GM23338 (cell line): ENCODE data around the gene VEGFA. TPM values are rescaled to one million over a fixed set of nuclear protein-coding genes. Genes with fewer than 3 reads are reported as not detected.
A peak's percentile ranks its signal among the peaks of the same experiment; 100 is the strongest.

Experiments
- ATAC-seq: fragments of 200-7000 bp; cut with Tn5 transposase; 3 replicates; pipeline ENCODE4 v1.9.1; 2020
- DNase-seq: peaks from one replicate; pipeline ENCODE4 v3.0.0-alpha.2; 2015; ENCODE audit warnings: low spot score
- H2AFZ ChIP-seq: fragments of 200-600 bp; sonication (generic); 2 replicates; pipeline ENCODE4 v1.8.0; 2016; ENCODE audit warnings: antibody characterized with exemption, mild to moderate bottlenecking, moderate library complexity
- H3F3A ChIP-seq: fragments of 200-600 bp; sonication (generic); replicated peaks from 2 replicates; pipeline ENCODE4 v1.8.0; 2017; ENCODE audit warnings: antibody characterized with exemption, mixed run types, low read depth
- H3K27ac ChIP-seq: fragments of 200-600 bp; sonication (generic); 2 replicates; pipeline ENCODE4 v1.6.1; 2016; ENCODE audit warnings: low read depth
- H3K27me3 ChIP-seq: fragments of 200-600 bp; sonication (generic); 2 replicates; pipeline ENCODE4 v1.8.0; 2016; ENCODE audit warnings: mild to moderate bottlenecking, mixed run types, moderate library complexity; ENCODE audit not compliant: insufficient read depth
- H3K36me3 ChIP-seq: fragments of 200-600 bp; sonication (generic); 2 replicates; pipeline ENCODE4 v1.8.0; 2016; ENCODE audit warnings: mild to moderate bottlenecking; ENCODE audit not compliant: insufficient read depth
- H3K4me1 ChIP-seq: fragments of 200-600 bp; sonication (generic); 2 replicates; pipeline ENCODE4 v1.8.0; 2016; ENCODE audit warnings: mild to moderate bottlenecking, moderate library complexity; ENCODE audit not compliant: insufficient read depth
- H3K4me2 ChIP-seq: fragments of 200-600 bp; sonication (generic); 2 replicates; pipeline ENCODE4 v1.7.1; 2017; ENCODE audit warnings: mixed run types
- H3K4me3 ChIP-seq: fragments of 200-600 bp; sonication (generic); 2 replicates; pipeline ENCODE4 v1.6.1; 2016; ENCODE audit warnings: mixed run types
- H3K79me2 ChIP-seq: fragments of 200-600 bp; sonication (generic); replicated peaks from 2 replicates; pipeline ENCODE4 v1.8.0; 2017; ENCODE audit warnings: mild to moderate bottlenecking; ENCODE audit not compliant: insufficient read depth
- H3K9me2 ChIP-seq: fragments of 200-600 bp; sonication (generic); 2 replicates; pipeline ENCODE4 v1.8.0; 2017; ENCODE audit not compliant: insufficient read depth
- H4K20me1 ChIP-seq: fragments of 200-600 bp; sonication (generic); replicated peaks from 2 replicates; pipeline ENCODE4 v1.8.0; 2017; ENCODE audit warnings: mild to moderate bottlenecking; ENCODE audit not compliant: insufficient read depth
- H3K27ac Mint-ChIP-seq: 2 replicates; pipeline ENCODE4 v1.8.0; 2020; ENCODE audit warnings: inconsistent platforms, mild to moderate bottlenecking, moderate library complexity, mixed read lengths
- H3K27me3 Mint-ChIP-seq: 3 replicates; pipeline ENCODE4 v1.8.0; 2022; ENCODE audit warnings: low read depth, mild to moderate bottlenecking, moderate library complexity, mixed read lengths, inconsistent platforms; ENCODE audit not compliant: insufficient read depth, poor library complexity
- H3K36me3 Mint-ChIP-seq: 3 replicates; pipeline ENCODE4 v1.8.0; 2021; ENCODE audit warnings: low read depth, mild to moderate bottlenecking, inconsistent platforms, moderate library complexity, mixed read lengths
- H3K4me1 Mint-ChIP-seq: 3 replicates; pipeline ENCODE4 v1.8.0; 2020; ENCODE audit warnings: mild to moderate bottlenecking, inconsistent platforms, mixed read lengths
- H3K4me3 Mint-ChIP-seq: 3 replicates; pipeline ENCODE4 v1.8.0; 2021; ENCODE audit warnings: moderate library complexity, mild to moderate bottlenecking, inconsistent platforms, mixed read lengths
- H3K9me3 Mint-ChIP-seq: 3 replicates; pipeline ENCODE4 v1.8.0; 2020; ENCODE audit warnings: moderate library complexity, mild to moderate bottlenecking, inconsistent platforms, mixed read lengths
- CREB1 ChIP-seq: fragments of 250-450 bp; sonication (Bioruptor Pico); IDR thresholded peaks from 2 replicates; pipeline ENCODE4 v1.5.0; 2020; ENCODE audit warnings: low read depth, mild to moderate bottlenecking, moderate library complexity
- ETS1 ChIP-seq: IDR thresholded peaks from 2 replicates; pipeline ENCODE4 v1.6.1; 2016; ENCODE audit warnings: antibody characterized with exemption
- EZH2phosphoT487 ChIP-seq: fragments of 200-600 bp; sonication (generic); IDR thresholded peaks from one replicate; pipeline ENCODE4 v1.8.1; 2018; ENCODE audit warnings: antibody characterized with exemption; ENCODE audit not compliant: unreplicated experiment
- REST ChIP-seq: IDR thresholded peaks from one replicate; pipeline ENCODE4 v1.6.1; 2018; ENCODE audit warnings: antibody characterized with exemption; ENCODE audit not compliant: unreplicated experiment
- STAT1 ChIP-seq: IDR thresholded peaks from one replicate; pipeline ENCODE4 v1.6.1; 2016; ENCODE audit warnings: antibody characterized with exemption; ENCODE audit not compliant: unreplicated experiment
- polyA plus RNA-seq: library from polyadenylated mRNA; unstranded; fragments of >200 nt; fragmentation: Nextera tagmentation; extraction: Ambion mirVana; gene quantifications from 2 replicates; pipeline ENCODE4 v1.2.1, GENCODE V29; 2016
- total RNA-seq: library from RNA; depleted of rRNA; stranded (reverse); fragments of >200 nt; shearing (Covaris generic); gene quantifications from 2 replicates; pipeline ENCODE4 v1.2.3, GENCODE V29; 2014
- TF ChIP-seq, protein P1 (sequence below), 2 experiments: fragments of 200-600 bp in 1 of 2; sonication (generic) in 1 of 2; conservative IDR thresholded peaks; 2 replicates each; pipeline versions ENCODE4 v1.5.1 to v1.6.1; 2016 to 2017; ENCODE audit warnings: antibody characterized with exemption in 2 of 2, low read depth in 2 of 2, mild to moderate bottlenecking in 2 of 2, moderate library complexity in 1 of 2

VEGFA gene
- total and polyA plus RNA-seq, 2 experiments from 2014 or later: 10.9 to 61.1 TPM

- TF ChIP-seq EZH2phosphoT487: no peak
- TF ChIP-seq ETS1: no peak
Measured at GRCh38 chr6:43742285-43742684, 27.7 kb upstream of the VEGFA start (continued).

- 0 out of 2 replicates have a peak overlapping the region, but pooled peaks have one; percentile 5 for H2AFZ ChIP-seq
- no peaks in the 10 kb centered on the region for H3K27me3 ChIP-seq
- no peaks in the 10 kb centered on the region for H3K9me2 ChIP-seq
- no peaks in the 10 kb centered on the region for H3F3A ChIP-seq
- no peak overlapping the region for H3K4me2 ChIP-seq
- peaks cover 42% of the 10 kb centered on the region for H3K4me1 Mint-ChIP-seq
- DNase-seq: no peak
- no peaks in the 10 kb centered on the region for H3K9me3 Mint-ChIP-seq
- no peaks in the 10 kb centered on the region for H3K4me1 ChIP-seq
- no peak for ATAC-seq
- peaks cover 10% of the 10 kb centered on the region for H3K27me3 Mint-ChIP-seq
- H3K4me3 ChIP-seq: no peak overlapping the region
- H4K20me1 ChIP-seq: no peaks in the 10 kb centered on the region
- H3K79me2 ChIP-seq: no peaks in the 10 kb centered on the region
- H3K27ac Mint-ChIP-seq: no peak overlapping the region
- H3K27ac ChIP-seq: no peak overlapping the region
- H3K36me3 ChIP-seq: no peaks in the 10 kb centered on the region
- TF ChIP-seq EZH2phosphoT487: no peak
- TF ChIP-seq, protein P1, sequence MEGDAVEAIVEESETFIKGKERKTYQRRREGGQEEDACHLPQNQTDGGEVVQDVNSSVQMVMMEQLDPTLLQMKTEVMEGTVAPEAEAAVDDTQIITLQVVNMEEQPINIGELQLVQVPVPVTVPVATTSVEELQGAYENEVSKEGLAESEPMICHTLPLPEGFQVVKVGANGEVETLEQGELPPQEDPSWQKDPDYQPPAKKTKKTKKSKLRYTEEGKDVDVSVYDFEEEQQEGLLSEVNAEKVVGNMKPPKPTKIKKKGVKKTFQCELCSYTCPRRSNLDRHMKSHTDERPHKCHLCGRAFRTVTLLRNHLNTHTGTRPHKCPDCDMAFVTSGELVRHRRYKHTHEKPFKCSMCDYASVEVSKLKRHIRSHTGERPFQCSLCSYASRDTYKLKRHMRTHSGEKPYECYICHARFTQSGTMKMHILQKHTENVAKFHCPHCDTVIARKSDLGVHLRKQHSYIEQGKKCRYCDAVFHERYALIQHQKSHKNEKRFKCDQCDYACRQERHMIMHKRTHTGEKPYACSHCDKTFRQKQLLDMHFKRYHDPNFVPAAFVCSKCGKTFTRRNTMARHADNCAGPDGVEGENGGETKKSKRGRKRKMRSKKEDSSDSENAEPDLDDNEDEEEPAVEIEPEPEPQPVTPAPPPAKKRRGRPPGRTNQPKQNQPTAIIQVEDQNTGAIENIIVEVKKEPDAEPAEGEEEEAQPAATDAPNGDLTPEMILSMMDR (conservative IDR thresholded peaks at IDR 0.05; ENCODE audit: low read depth in 2 of 2): no peak
- TF ChIP-seq REST: no peak
- TF ChIP-seq CREB1 (CRISPR knock-in tag): no peak
- no peak for TF ChIP-seq STAT1
- H3K36me3 Mint-ChIP-seq: no peaks in the 10 kb centered on the region
- no peak overlapping the region for H3K4me3 Mint-ChIP-seq
Measured at GRCh38 chr6:43742931-43743632, 26.9 kb upstream of the VEGFA start.
